Activated CD4-positive, alpha-beta T cell treated with anti-CD3 and anti-CD28 coated beads, Interleukin-2, amount 50 U/mL, for 24 hours (primary cell): ENCODE measurements around the gene DGLUCY.
A peak's percentile ranks its signal among the peaks of the same experiment; 100 is the strongest.
"Not testable (repeated sequence)": the region's sequence is repeated elsewhere in the genome, so short reads cannot be mapped to it uniquely, and the experiment has no call there.

Experiments used
- DNase-seq, 2 donors: peaks; one replicate each; pipeline ENCODE4 v3.0.0-alpha.2; 2020; ENCODE audit warnings: low read depth in 1 of 2, low spot score in 1 of 2

Gene DGLUCY

DNA sequence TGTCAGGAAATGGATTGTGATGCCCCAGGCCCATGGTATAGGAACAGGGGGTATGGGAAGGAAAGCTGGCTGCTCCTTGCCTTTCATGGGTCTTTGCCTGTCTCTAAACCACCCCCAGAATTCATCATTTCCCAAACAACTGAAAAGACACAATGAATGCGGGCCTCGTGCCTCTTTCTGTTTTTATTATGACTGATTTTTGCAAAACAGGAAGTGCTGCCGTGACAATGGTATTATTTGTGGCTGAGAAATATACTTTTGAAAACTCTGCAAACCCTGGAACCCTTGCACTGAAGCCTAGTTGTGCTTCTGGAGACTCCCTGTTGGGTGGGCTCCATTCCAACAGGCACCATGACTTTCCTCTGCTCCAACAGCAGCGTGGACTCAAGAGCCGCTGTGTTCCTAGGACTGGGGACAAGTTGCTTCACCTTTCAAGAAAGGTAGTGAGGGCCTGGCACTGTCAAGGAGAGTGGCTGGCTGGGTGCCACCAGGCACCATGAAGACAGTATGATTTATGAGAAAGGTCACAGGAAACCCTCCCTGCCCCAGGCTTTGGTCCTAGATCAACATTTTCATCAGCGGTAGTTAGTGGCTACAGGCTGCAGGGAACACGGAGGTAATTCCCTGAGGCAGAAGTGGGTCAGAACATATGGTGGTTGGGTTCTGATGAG is 4.8 kb upstream of the DGLUCY start:
- no peak for DNase-seq

DNA sequence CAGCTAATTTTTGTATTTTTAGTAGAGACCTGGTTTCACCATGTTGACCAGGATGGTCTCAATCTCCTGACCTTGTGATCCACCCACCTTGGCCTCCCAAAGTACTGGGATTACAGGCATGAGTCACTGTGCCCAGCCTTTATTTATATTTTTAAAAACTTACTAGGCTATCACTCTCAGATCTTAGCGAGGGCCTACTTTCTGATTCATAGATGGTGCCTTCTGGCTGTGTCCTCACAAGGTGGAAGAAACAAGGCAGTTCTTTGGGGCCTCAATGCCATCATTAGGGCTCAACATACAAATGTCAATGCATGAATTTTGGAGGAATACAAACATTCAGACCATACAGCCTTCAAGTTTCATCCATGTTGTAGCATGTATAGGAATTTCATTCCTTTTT is 2.4 kb upstream of the DGLUCY start:
- DNase-seq = no peak

DNA sequence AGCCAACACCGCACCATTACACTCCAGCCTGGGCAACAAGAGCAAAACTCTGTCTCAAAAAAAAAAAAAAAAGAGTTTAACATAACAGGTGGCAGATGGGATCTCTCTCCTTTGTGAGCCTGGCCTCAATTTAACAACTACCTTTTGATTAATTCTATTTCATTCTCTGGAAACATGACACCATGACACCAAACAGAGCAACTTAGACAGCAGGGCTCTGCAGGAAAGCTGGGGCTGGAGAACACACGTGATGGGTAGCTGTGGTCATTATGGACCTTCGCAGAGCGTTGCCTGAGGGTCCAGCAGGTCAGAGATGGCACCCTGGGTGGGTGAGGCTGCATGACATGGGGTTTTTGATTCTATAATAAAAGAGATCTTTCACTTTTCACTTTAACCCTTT is 1.7 kb upstream of the DGLUCY start:
- DNase-seq = no peak

DNA sequence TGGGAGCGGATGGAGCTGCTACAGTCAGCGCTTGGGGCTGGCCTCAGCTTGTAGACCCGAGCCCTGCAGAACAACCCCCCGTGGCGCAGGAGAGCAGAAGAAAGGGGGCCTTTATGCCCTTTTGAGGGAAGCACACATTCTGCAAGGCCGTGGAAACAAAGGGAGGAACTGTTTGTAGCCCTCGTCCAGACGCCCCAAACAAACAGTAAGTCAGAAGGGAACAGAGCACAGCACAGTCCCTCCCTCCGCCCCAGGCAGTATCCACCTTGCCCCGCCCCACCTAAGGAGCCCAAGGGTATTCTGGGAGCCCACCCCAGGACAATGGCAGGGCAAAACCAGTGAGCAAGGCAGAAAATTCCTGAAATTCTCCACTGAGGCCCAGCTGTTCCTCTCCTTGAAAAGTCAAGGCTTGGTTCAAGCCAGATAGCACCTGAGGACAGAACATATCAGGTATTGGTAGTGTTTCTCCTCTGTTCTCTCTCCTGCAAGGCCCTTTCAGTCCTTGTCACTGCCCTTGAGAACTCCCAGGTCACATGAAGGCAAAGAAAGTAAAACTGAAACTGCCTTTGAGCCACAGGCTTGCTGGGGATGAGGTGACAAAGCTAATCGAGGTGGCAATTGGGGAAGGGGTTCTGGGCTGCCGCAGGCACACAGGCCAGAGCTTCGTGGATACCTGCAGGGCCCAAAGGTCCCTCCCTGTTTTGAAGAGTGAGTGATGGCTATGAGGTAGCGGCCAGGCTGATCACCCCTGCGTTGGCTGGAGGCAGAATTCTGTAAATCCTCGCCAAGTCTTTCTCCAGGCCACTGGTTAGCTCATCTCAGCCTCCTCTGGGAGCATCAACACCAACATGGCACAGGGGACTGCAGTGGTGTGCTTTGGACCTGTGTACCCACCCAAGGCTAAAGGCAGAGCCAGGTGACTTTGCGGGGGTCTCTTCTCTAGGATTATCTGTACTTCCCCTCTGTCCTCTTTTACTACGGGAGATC is 499 bp downstream of the DGLUCY start:
- DNase-seq = peak; percentile 44 to 69

DNA sequence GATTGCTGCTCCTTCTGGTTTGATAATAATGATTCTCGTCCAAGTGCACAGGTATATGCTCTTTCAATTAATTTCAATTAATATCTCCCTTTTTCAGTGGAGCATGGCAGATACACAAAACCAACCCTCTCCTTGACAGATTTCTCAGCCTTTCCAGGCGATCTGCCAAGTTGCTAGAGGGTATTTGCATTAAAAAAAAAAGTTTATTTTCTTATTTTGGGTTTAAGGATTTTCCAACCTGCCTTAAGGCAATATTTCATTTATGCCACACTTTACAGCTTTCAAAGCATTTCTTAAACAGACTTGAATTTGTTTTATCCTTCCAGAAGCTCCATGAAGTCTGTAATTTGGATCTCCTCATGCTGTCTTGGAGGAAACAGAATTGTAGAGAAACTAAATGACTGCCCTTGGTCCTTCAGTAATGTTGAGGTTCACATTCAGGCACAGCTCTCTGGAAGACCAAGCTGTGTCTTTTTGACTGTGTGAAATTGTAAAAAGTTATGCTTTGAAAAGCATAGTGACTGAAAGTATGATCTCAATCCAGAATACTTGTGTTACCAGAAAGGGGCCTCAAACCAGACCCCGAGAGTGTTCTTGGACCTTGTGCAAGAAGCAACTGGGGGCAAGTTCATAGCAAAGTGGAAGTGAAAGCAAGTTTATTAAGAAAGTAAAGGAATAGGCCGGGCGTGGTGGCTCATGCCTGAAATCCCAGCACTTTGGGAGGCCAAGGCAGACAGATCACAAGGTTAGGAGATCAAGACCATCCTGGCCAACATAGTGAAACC is 2.3 kb downstream of the DGLUCY start:
- no peak for DNase-seq

DNA sequence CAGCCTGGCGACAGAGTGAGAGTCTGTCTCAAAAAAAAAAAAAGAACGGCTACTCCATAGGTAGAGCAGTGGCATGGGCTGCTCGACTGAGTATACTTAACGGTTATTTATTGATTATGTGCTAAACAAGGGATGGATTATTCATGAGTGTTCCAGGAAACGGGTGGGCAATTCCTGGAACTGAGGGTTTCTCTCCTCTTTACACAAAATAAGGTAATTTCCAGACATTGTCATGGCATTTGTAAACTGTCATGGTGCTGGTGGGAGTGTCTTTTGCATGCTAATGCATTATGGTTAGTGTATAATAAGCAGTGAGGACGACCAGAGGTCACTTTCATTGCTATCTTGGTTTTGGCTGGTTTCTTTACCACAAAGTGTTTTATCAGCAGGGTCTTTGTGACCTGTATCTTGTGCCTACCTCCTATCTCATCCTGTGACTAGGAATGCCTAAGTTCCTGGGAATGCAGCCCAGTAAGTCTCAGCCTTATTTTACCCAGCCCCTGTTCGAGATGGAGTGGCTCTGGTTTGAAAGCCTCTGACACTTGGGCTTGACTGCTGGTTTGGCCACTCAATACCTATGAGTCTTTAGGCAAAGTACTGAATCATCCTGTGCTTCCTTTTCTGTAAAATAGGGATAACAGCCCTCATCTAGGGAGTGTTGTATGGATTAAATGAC is 3.2 kb downstream of the DGLUCY start:
- DNase-seq = peak in 1 of 2 donors; percentile 40

DNA sequence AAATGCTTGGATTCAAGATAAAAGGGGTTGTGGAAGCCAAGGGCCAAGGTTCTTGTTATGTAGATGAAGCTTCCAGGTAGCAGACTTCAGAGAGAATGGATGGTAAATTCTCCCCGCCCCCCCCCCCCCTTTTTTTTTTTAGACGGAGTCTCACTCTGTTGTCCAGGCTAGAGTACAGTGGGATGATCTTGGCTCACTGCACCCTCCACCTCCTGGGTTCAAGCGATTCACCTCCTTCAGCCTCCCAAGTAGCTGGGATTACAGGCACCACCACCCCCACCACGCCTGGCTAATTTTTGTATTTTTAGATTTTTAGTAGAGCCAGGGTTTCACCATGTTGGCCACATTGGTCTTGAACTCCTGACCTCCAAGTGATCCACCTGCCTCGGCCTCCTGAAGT is 4.1 kb downstream of the DGLUCY start:
- no peak for DNase-seq

DNA sequence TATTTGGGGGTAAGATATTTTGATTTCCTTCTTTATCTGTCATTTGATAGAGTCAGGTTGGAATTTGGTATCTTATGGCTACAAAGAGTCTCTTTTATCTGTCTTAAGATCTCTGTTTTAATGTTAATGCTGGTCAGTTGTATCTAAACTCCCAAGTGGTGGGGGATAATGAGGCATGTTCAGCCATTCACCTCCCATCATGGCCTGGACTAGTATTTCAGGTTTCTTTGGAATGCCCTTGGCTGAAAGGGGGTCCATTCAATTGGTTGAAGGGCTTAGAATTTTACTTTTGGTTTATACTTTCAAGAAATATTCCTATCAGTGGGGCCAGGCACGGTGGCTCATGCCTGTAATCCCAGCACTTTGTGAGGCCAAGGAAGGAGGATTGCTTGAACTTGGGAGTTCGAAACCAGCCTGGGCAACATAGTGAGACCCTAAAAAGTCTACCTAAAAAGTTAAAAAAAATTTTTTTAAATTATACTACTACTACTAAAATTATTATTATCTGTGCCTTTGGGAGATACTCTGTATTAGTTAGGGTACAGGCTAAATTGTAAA is 4.7 kb downstream of the DGLUCY start:
- DNase-seq = no peak

DNA sequence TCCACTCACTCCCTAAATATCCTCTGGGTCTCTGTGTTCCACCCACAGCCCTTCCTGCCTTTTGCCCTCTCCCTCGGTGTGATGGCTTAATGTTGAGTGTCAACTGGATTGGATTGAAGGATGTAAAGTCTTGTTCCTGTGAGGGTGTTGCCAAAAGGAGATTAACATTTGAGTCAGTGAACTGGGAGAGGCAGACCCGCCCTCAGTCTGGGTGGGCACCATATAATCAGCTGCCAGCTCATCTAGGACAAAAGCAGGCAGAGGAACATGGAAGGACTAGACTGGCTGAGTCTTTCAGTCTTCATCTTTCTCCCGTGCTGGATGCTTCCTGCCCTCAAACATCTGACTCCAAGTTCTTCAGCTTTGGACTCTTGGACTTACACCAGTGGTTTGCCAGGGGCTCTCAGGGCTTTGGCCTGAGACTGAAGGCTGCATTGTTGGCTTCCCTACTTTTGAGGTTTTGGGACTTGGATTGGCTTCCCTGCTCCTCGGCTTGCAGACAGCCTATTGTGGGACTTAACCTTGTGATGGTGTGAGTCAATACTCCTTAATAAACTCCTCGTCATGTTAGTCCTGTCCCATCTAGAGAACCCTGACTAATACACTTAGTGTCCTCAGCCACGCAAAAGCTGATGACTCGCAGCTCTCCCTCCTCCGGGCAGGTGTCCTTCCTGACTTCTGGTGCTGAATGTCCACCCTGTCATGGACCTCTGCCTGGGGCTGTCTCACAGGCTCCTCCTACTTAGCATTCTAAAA is 5.9 kb downstream of the DGLUCY start:
- DNase-seq = no peak

DNA sequence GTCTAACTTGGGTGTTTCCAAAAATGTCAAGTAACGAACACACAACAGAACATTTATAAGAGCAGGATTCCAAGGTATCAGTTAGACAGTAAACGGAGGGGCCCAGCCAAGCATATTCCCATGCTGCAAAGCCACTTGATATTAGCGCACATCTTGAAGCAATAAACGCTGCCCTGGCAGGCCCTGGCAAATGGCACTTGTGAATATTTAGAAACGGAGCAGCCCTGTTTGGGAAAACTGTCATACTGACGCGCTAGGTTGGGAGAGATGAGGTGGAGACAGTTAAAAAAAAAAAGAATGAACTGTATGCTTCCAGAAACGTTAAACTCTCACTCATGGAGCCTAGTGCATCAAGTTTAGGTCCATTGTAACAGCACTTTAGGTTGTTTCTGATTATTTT is 9.3 kb downstream of the DGLUCY start:
- DNase-seq = no peak

DNA sequence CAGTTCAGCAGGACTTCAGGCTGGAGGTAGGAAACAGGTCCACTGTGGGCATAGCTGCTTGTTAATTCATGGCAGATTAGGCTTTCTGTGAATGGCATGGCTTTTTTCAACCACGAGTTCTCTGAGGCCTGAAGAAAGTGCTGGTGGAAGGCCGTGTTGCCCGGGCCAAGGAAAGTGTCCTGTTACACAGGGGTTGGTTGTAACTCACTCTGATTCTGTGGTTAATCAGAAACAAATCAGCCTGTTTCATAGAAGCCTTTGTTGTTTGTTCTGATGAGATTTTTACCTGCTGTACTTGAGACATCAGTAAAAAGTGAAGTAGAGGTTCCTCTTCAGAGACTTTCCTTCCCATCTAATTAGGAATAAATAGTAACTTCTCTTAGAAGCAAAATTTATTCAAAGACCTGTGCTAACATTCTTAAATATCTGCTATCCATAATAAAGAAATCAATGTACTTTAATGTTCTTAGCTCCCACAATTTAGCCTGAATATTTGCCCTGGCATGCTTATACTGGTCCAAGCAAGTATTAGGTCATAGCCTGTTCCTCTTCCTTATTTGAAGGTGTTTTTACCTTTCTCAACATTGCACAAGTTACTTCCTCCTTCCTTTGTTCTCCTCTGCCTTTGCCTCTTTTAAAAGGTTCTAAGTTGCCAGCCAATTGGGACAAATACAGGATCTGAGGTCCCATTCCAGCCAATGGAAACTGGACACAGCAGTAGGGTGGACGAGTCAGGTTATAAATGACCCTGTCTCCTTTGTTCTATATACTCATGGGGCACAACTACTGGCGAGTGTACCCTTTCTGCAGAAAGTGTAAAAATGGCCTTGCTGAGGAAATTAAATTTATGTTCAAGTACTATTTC is 10.8 kb downstream of the DGLUCY start:
- not testable (repeated sequence) for DNase-seq

DNA sequence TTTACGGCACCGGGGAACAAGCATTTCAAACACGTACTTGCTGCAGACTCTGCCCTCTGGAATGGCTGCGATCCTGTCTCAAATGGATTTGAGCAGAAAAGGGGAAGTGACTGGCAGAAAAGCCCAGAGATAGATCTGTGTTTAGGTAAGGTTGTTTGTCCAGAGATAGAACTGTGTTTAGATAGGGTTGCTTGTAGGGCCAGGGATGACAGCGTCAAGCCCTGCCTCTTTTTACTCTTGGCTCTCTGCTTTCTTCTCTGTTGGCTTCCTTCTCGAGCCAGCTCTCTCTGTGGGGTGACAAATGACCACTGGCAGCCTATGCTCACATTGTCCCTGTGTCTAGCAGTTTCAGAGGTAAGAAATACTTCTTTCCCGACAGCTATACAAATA is 11.4 kb downstream of the DGLUCY start:
- no peak for DNase-seq

DNA sequence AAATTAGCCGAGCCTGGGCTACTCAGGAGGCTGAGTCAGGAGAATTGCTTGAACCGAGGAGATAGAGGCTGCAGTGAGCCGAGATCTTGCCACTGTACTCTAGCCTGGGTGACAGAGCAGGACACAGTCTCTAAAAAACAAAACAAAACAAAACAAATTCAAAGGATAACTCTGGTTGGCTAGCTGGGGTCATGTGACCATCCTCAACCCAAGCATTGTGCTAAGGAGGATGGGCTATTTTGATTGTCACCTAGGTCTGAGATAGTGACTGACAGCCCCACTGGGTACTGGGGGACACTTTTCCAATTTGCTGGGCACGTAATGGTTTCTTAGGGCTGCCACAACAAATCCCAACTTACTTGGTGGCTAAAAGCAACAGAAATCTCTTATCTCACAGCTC is 11.9 kb downstream of the DGLUCY start:
- DNase-seq = no peak

DNA sequence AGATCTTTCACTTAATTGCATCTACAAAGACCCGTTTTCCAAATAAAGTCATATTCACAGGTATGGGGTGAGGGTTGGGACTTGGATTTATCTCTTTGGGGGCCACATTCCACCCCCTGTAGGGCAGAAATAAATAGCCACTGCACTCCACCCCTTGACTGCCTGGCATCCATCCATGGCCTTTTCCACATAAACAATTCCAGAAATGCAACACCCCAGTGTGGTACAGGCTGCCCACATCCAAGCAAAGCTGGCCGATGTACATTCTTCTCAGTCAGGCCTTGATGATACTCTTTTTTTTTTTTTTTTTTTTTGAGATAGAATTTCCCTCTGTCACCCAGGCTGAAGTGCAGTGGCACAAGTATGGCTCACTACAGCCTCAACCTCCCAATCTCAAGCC is 12.9 kb downstream of the DGLUCY start:
- DNase-seq = no peak

DNA sequence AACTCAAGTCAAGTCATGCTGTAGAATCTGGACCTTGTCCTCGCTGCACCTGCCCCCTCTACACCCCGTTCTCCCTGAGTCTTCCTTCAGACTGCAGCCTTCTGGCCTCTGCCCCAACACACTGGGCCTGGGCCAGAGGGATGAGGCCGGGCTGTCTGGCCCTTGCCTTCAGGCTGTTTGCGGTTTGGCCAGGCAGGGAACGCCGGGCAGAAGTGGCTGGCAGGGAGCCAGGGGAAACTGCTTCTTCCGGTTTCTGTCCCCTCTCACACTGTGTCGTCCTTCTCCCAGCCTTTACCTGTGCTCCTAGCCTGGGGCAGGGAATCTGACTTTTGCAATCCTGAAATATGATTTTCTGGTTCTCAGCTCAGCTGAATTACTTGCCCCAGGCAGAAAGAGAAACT is 13.5 kb downstream of the DGLUCY start:
- no peak for DNase-seq

DNA sequence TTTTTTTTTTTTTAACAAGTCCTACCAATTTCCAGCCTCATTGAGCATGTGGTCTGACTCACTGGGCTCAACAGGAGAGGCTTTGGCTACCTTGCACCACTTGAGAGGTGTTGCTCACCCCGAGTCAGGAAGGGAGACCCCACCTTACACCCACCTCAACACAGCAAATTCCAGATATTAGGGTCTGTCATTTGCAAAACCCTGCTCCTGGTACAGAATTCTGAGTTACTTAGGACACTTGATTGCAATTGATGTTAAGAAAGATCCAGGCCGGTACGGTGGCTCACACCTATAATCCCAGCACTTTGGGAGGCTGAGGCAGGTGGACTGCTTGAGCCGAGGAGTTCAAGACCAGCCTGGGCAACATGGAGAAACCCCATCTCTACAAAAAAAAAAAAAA is 14.1 kb downstream of the DGLUCY start:
- DNase-seq = no peak

DNA sequence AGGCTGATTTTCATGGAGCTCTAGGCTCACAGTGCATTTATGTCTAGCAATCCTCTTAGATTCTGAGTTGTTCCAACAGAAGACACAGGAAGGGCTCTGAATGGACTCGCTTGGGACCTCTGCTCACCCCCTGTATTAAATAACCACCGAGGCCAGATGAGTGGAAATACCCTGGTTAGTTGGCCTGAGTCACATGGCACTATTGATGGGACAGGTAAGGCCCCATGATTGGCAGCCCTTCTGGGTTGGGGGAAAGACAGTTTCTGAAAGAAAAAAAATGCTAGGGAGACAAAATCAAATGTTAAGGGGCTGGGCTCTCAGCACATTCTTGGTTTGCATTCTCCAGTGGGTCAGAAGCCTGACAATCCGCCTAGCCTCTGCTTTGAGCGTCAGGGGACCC is 14.8 kb downstream of the DGLUCY start:
- no peak for DNase-seq

DNA sequence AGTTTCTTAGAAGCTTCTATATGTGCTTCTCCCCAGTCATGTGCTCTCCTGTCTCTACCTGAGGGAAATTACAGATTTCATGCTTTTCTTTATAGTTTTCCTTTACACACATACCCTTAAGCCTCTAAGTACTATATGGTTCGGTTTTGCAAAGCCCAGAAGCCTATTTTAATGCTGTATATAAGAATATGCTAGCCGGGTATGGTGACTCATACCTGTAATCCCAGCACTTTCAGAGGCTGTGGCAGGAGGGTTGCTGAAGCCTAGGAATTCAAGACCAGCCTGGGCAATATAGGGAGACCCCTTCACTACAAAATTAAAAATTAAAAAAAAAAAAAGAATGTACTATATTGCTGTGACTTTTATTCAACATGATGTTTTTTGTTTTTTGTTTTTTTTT is 15.4 kb downstream of the DGLUCY start:
- no peak for DNase-seq

DNA sequence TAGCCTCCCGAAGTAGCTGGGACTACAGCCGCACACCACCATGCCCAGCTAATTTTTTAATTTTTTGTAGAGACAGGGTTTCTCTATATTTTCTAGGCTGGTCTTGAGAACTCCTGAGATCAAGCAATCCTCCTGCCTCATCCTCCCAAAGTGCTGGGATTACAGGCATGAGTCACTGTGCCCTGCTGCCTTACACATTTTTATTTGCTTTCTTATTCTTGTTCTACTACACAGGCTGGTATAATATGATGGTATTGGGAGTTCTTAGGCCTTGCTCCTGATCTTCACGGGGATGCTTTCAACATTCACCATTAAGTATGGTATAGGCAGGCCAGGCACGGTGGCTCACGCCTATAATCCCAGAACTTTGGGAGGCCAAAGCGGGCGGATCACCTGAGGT is 21.2 kb downstream of the DGLUCY start:
- DNase-seq = no peak
